ENCODE results near the gene MND1. TPM values are rescaled to one million over a fixed set of nuclear protein-coding genes. Genes with fewer than 3 reads are reported as not detected.

Gene MND1, protein sequence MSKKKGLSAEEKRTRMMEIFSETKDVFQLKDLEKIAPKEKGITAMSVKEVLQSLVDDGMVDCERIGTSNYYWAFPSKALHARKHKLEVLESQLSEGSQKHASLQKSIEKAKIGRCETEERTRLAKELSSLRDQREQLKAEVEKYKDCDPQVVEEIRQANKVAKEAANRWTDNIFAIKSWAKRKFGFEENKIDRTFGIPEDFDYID
- total RNA-seq = 0.52 TPM

DNA sequence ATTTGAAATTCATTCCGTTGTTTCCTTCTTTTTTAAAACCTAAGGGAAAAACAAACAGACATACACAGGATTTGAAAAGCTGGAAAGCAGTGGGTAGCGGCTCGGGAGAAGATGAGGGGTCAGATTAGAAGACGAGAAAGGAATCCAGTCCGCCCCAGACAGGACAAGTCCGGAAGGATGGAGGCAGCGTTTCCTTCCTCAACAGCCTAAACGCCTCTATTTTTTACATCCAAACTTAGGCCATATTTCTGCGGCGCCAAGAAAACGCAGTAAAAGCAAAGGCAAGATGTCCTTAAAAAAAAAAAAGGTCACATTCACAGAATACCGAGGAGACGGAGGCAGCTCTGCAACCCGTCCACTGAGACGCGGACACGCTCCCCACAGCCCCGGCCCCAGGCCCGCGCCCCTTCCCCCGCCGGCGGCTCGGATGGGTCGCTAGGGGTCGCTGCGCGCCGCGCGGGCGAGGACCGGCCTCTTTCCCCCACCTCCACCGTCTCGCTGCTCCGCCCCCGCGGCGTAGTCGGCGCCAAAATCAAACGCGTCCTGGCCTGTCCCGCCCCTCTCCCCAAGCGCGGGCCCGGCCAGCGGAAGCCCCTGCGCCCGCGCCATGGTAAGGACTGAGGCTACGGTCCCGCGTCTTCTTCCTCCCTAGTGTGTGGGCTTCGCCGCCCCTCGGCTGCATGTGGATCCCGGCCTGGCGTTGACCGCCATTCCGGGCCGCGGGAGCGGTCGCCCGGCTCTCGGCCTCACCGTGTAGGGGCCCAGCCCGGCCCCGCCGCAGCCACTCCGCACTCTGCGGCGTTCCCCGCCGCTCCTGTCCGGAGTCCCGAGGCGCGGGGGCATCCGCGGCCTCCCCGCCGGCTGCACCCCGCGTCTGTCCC lies at the start of gene MND1:
TSS of gene MND1 (plus strand) at position 558 of the 881 bp plus-strand sequence. CDS start at position 608, 50 bp downstream.
- no peaks in the 10 kb centered on the region for H3K9me3 ChIP-seq (ENCODE audit: low read depth, low read length)
- peaks cover 37% of the 10 kb centered on the region for H3K4me1 ChIP-seq (ENCODE audit: insufficient read depth, low read length)
- no peaks in the 10 kb centered on the region for H3K27me3 ChIP-seq (ENCODE audit: insufficient read depth, low read length)
- H3K4me3 ChIP-seq (ENCODE audit: low read length) = peak within 1 kb of the TSS; percentile 80

DNA sequence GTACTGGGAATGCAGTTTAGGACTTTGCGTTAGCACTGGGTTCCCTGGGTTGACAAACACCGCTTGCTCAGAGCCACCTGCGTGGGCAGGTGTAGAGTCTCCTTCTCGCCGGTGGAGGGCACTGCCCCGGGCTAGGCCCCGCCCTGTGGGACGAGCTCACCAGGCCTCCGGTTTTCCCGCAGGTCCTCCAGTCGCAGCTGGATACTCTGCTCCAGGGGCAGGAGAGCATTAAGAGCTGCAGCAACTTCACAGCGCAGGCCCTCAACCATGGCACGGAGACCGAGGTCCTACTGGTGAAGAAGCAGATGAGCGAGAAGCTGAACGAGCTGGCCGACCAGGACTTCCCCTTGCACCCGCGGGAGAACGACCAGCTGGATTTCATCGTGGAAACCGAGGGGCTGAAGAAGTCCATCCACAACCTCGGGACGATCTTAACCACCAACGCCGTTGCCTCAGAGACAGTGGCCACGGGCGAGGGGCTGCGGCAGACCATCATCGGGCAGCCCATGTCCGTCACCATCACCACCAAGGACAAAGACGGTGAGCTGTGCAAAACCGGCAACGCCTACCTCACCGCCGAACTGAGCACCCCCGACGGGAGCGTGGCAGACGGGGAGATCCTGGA lies 49.2 kb upstream of the MND1 start:
- no peaks in the 10 kb centered on the region for H3K4me1 ChIP-seq (ENCODE audit: insufficient read depth, low read length)
- H3K27me3 ChIP-seq (ENCODE audit: insufficient read depth, low read length) = no peaks in the 10 kb centered on the region
- no peak overlapping the region for H3K4me3 ChIP-seq (ENCODE audit: low read length)
- no peaks in the 10 kb centered on the region for H3K9me3 ChIP-seq (ENCODE audit: low read depth, low read length)

DNA sequence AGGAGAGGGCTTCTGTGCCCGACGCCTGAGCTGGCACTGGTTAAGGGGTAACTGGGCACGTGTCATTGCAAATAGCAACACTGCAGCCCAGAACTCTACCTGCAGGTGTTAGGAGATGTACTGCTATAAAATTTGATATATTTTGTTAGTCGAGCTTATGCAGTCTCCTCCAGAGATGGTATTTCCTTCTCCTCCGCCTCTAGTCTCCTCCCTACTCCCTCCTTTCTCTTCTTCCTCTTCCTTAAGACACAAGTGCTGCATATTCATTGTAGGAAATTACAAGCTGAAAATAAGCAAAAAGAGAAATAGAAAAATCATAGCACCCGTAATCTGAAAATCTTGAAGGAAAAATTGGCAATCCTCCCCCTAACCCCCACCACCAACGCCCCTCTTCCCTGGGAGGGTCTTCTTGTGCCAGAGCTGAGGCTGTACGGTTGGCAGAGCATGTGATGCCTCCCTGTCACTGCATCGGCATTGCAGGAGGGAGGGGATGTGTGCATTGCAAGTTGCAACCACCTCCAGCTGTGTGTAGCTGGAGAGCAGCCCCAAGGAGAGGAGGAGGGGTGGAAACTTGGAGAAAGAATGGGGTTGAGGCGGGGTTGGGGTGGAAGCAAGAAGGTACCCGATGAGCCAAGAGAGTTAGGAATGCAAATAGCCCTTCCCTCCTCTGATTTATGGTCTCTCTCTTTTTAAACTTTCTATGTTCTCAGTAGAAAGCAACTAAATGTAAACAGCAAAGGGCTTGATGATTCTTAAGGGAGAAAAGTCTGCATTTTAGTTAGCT lies 48.3 kb upstream of the MND1 start:
- Histone ChIP-seq H3K4me1 (ENCODE audit: insufficient read depth, low read length) (no peaks in the 10 kb centered on the region), H3K9me3 (ENCODE audit: low read depth, low read length) (no peaks in the 10 kb centered on the region), H3K4me3 (ENCODE audit: low read length) (no peak overlapping the region), H3K27me3 (ENCODE audit: insufficient read depth, low read length) (no peaks in the 10 kb centered on the region)

DNA sequence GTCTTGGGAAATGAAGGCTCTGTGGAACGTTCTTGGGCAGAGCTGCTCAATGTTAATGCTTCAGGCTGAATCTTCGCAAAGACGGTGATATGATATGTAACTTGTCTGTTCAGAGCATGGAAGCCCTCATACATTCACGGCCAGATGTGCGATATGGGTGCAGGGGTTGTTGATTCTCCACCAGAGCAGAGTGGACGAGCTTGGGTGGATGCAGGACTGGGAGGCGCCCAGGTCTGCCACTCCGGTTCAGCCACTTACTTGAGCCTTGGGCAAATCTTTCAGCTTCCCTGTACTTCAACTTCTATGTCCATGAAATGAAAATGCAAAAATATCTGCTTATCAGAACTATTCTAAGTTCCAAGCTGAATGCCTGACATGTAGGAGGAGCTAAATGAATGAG lies 47.4 kb upstream of the MND1 start:
- no peaks in the 10 kb centered on the region for H3K9me3 ChIP-seq (ENCODE audit: low read depth, low read length)
- no peaks in the 10 kb centered on the region for H3K27me3 ChIP-seq (ENCODE audit: insufficient read depth, low read length)
- H3K4me1 ChIP-seq (ENCODE audit: insufficient read depth, low read length) = no peaks in the 10 kb centered on the region
- no peak overlapping the region for H3K4me3 ChIP-seq (ENCODE audit: low read length)

DNA sequence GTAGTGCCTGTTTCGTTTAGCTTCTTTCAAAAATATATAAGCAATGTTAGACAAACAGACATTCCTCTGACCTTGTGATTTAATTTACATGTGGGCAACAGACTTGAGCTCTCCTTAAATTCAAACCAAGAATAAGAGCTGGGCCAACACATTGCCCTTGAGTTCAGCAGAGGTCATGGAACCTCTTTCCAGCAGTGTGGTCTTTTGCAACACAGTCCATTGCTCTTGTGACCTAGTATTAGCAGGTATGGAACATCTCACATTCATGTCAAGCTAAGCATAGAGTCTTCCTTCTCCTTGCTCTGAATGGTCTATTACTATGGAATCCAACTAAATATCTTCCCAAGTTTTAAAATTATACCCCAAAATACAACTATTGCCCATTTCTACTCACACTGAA lies 33.7 kb upstream of the MND1 start:
- no peaks in the 10 kb centered on the region for H3K9me3 ChIP-seq (ENCODE audit: low read depth, low read length)
- no peak overlapping the region for H3K4me3 ChIP-seq (ENCODE audit: low read length)
- H3K27me3 ChIP-seq (ENCODE audit: insufficient read depth, low read length) = no peaks in the 10 kb centered on the region
- H3K4me1 ChIP-seq (ENCODE audit: insufficient read depth, low read length) = no peaks in the 10 kb centered on the region

DNA sequence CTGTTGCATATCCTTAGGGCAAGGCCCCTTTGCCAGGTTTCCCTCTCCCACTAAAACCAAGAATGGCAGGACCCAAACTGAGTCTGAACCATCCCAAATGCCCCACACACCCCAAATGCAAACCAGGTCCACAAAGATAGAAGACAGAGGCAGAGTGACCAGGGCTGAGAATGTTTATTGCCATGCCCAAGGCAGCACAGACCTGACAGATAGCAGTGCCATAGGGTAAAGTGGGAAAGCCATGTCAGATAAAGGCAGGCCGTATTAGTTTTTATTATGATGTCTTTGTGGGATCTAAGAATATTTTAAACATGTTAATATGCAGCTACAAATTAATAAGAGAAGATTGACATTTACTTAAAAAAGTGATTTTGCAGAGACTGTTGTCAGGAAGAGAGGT lies 29.6 kb upstream of the MND1 start:
- Histone ChIP-seq H3K9me3 (ENCODE audit: low read depth, low read length) (no peaks in the 10 kb centered on the region), H3K4me3 (ENCODE audit: low read length) (no peak overlapping the region), H3K27me3 (ENCODE audit: insufficient read depth, low read length) (no peaks in the 10 kb centered on the region), H3K4me1 (ENCODE audit: insufficient read depth, low read length) (no peaks in the 10 kb centered on the region)

DNA sequence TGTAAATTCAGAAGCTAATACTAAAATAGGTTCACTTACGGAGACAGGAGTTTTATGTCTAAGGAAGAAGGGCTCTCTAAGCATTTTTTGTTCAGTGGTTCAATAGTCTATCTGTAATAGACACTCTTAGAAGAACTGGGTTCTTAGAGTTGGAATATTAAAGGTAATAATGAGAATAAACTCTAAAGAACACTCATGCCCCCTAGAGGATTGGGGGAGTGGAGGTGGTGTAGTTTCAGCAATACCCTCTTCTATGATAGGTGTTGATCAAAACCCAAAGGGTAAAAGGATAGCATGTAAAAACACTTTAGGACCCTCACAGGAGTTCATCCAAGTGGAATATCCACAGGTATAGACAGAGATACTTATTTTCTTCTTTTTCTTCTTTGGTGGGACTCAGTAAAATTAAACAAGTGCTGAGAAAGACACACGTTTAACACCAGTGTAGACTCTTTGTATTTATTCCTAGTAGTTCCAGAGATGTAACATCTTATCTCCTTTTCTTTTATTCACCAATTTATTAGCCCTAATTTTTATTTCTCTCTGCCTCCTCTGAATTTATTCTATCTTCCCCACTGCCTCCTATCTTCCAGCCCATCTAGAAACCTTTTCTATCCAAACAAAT lies 25.7 kb upstream of the MND1 start:
- no peaks in the 10 kb centered on the region for H3K9me3 ChIP-seq (ENCODE audit: low read depth, low read length)
- H3K4me3 ChIP-seq (ENCODE audit: low read length) = no peak overlapping the region
- H3K4me1 ChIP-seq (ENCODE audit: insufficient read depth, low read length) = no peaks in the 10 kb centered on the region
- no peaks in the 10 kb centered on the region for H3K27me3 ChIP-seq (ENCODE audit: insufficient read depth, low read length)

DNA sequence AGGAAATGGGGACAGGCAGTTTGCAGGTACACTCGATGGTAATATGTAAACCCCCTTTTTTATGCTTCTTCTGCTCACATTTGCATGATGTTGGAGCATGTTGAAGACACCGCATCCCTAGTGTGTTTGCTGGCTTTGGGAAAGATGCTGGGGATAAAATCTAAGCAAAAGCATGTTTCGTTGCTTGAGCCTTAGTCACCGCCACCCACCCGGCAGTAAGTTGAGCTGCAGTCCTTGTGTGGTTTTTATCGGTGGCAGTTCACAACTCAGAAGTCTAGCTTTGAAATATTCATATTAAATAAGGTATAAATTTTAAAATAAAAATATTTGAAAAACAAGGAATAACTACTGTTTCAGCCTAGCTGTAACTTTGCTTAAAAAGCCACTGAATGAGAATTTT lies 21.7 kb upstream of the MND1 start:
- H3K9me3 ChIP-seq (ENCODE audit: low read depth, low read length) = no peaks in the 10 kb centered on the region
- no peaks in the 10 kb centered on the region for H3K27me3 ChIP-seq (ENCODE audit: insufficient read depth, low read length)
- H3K4me1 ChIP-seq (ENCODE audit: insufficient read depth, low read length) = no peaks in the 10 kb centered on the region
- no peak overlapping the region for H3K4me3 ChIP-seq (ENCODE audit: low read length)

DNA sequence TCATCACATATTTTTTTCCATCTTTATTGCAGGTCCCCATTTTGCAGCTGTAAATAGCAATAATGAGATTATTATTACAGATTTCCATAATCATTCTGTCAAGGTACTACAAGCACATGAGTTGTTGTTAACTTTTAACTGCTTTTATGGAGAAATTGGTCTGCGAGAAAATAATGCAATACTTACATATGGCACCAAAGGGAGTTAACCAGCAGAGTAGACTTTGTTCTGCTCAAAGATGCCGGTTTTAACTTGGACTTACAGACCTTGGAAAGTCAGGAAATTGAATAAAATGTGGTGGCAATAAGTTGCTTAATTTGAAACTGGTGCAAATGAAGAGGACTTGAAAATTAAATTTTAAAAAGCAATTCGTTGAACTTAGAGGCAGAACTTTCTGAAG lies 20.4 kb upstream of the MND1 start:
- Histone ChIP-seq H3K27me3 (ENCODE audit: insufficient read depth, low read length) (no peaks in the 10 kb centered on the region), H3K4me3 (ENCODE audit: low read length) (no peak overlapping the region), H3K4me1 (ENCODE audit: insufficient read depth, low read length) (no peaks in the 10 kb centered on the region), H3K9me3 (ENCODE audit: low read depth, low read length) (no peaks in the 10 kb centered on the region)

DNA sequence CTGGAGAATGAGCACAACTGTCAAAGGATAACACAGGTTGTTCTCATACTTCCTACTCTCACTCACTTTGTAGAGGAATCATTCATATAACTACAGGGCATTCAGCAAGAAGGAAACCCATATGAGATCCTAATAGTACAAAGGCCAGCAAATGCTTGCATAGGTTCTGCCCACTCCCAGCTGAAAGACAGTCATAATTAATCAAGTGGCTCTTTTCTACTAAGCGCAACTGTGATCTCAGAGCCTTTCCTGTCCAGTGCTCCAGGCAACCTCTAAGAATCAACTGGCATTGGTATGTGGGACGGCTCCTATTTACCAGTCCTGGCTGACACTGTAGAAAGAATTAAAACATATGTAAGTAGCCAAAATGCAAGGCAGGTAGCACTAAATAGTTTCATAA lies 18.9 kb upstream of the MND1 start:
- no peaks in the 10 kb centered on the region for H3K27me3 ChIP-seq (ENCODE audit: insufficient read depth, low read length)
- H3K9me3 ChIP-seq (ENCODE audit: low read depth, low read length) = no peaks in the 10 kb centered on the region
- H3K4me3 ChIP-seq (ENCODE audit: low read length) = no peak overlapping the region
- no peaks in the 10 kb centered on the region for H3K4me1 ChIP-seq (ENCODE audit: insufficient read depth, low read length)

DNA sequence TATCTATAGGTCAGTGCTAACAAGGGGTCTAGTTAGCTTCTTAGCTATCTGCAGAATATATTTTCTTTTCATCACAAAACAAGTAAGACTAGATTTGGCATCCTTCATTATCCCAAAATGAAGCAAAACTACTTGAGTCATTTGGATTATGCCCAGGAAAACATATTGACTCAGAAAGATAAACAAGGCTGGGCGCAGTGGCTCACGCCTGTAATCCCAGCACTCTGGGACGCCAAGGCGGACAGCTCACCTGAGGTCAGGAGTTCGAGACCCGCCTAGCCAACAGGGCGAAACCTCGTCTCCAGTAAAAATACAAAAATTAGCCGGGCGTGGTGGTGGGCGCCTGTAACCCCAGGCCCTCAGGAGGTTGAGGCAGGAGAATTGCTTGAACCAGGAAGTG lies 18.0 kb upstream of the MND1 start:
- H3K4me1 ChIP-seq (ENCODE audit: insufficient read depth, low read length) = no peaks in the 10 kb centered on the region
- no peaks in the 10 kb centered on the region for H3K27me3 ChIP-seq (ENCODE audit: insufficient read depth, low read length)
- H3K4me3 ChIP-seq (ENCODE audit: low read length) = no peak overlapping the region
- H3K9me3 ChIP-seq (ENCODE audit: low read depth, low read length) = no peaks in the 10 kb centered on the region

DNA sequence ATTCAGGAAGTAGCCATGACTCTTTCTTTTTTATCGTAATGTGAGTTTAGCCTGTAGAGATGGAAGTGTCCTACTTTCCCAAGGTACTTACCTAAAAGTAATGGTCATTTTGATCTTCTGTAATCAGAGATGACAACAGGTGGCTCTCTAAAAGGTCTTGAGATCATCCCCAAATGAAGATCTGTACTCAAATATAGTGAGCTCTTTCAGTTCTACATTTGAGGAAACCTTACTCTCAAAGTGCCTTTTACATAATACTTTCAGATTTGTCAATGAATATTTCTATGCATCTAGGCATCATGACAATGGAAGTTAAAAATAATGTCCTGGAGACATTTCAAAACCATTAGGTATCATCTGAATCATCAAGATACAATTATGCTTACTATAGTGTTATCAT lies 17.2 kb upstream of the MND1 start:
- no peaks in the 10 kb centered on the region for H3K4me1 ChIP-seq (ENCODE audit: insufficient read depth, low read length)
- no peaks in the 10 kb centered on the region for H3K27me3 ChIP-seq (ENCODE audit: insufficient read depth, low read length)
- H3K4me3 ChIP-seq (ENCODE audit: low read length) = no peak overlapping the region
- no peaks in the 10 kb centered on the region for H3K9me3 ChIP-seq (ENCODE audit: low read depth, low read length)

DNA sequence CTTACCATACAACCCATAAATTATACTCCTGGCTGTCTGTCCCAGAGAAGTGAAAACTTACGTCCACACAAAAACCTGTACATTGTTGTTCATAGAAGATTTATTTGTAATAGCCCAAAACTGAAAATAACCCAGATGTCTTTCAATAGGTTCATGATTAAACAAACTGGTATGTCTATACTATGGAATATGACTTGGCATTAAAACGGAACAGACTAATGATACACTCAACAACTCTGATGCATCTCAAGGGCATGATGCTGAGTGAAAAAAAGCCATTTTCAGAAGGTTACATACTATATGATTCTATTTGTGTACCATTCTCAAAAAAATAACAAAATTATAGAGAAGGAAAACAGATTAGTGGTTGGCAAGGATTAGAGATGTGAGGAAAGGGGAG lies 11.6 kb upstream of the MND1 start:
- Histone ChIP-seq H3K9me3 (ENCODE audit: low read depth, low read length) (no peaks in the 10 kb centered on the region), H3K27me3 (ENCODE audit: insufficient read depth, low read length) (no peaks in the 10 kb centered on the region), H3K4me1 (ENCODE audit: insufficient read depth, low read length) (no peaks in the 10 kb centered on the region), H3K4me3 (ENCODE audit: low read length) (no peak overlapping the region)

DNA sequence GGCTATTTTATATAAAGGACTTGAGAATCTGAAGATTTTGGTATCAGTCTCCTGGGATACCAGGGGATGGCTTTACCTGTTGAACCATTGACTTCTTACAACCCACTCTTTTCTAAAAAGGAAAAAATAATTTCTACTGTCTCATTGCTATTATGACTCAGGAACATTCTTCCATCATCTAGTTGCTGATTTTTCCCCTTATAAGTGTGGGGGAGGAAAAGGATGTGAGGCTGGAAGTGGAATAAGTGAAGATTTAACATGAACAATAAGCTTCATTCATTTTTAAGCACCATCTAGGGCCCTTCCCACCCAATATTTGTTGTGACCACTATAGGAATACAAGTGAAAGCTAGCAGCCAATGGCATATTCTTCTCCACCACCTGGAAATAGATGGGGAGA lies 10.6 kb upstream of the MND1 start:
- Histone ChIP-seq H3K4me1 (ENCODE audit: insufficient read depth, low read length) (no peaks in the 10 kb centered on the region), H3K9me3 (ENCODE audit: low read depth, low read length) (no peaks in the 10 kb centered on the region), H3K27me3 (ENCODE audit: insufficient read depth, low read length) (no peaks in the 10 kb centered on the region), H3K4me3 (ENCODE audit: low read length) (no peak overlapping the region)

DNA sequence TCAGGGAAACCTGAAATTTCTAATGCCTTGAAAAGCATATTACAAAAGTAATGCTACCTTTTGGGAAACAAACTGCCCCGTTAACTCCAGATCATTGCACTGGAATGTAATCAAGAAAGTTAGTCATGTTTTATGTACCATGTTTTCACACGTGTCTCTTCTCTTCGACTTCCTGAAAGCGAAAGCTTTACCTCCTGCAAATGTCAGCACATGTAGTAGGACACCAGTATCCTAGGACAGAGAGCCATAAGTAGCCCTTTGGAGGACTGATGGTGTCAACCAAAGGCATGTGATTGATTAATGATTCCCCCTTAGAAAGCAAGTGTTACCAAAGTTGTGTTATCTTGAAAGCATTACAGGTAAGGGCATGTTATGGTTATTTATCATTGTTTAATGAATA lies 8.8 kb upstream of the MND1 start:
- H3K27me3 ChIP-seq (ENCODE audit: insufficient read depth, low read length) = no peaks in the 10 kb centered on the region
- no peaks in the 10 kb centered on the region for H3K9me3 ChIP-seq (ENCODE audit: low read depth, low read length)
- no peak overlapping the region for H3K4me3 ChIP-seq (ENCODE audit: low read length)
- no peaks in the 10 kb centered on the region for H3K4me1 ChIP-seq (ENCODE audit: insufficient read depth, low read length)

All from mononuclear cell (primary cell).